Measurements from ENCODE around the gene FAM81B. TPM values are rescaled to one million over a fixed set of nuclear protein-coding genes. Genes with fewer than 3 reads are reported as not detected.

The FAM81B gene
- total RNA-seq, 1 experiment from 2014 or later = not detected

- DNase-seq (ENCODE audit: low spot score) = no peak
- ChIA-PET POLR2A (ENCODE audit: low non-redundant PET) (no interaction called here), CTCF (no interaction called here)
- no TSS peak for BruUV-seq (replicated peaks)
- intact Hi-C loops (cut with micrococcal nuclease; ENCODE audit: unreplicated experiment) = no loop called here
- H3K4me3 ChIP-seq (ENCODE audit: low read depth, low read length, poor library complexity, severe bottlenecking) = no peak overlapping the region
- H3K36me3 ChIP-seq (ENCODE audit: insufficient read depth, low read length, poor library complexity, severe bottlenecking) = no peaks in the 10 kb centered on the region
- no peaks in the 10 kb centered on the region for H3K9me3 ChIP-seq (ENCODE audit: low read depth, low read length, poor library complexity, severe bottlenecking)
- no peaks in the 10 kb centered on the region for H3K27me3 ChIP-seq (replicated peaks; ENCODE audit: insufficient read depth, low read depth, low read length, poor library complexity)
- no peaks in the 10 kb centered on the region for H3K4me1 ChIP-seq (ENCODE audit: insufficient read depth, low read length, poor library complexity, severe bottlenecking)
- no peak overlapping the region for H3K27ac ChIP-seq (ENCODE audit: low read depth, low read length, poor library complexity, severe bottlenecking)
- TF ChIP-seq, protein P1, sequence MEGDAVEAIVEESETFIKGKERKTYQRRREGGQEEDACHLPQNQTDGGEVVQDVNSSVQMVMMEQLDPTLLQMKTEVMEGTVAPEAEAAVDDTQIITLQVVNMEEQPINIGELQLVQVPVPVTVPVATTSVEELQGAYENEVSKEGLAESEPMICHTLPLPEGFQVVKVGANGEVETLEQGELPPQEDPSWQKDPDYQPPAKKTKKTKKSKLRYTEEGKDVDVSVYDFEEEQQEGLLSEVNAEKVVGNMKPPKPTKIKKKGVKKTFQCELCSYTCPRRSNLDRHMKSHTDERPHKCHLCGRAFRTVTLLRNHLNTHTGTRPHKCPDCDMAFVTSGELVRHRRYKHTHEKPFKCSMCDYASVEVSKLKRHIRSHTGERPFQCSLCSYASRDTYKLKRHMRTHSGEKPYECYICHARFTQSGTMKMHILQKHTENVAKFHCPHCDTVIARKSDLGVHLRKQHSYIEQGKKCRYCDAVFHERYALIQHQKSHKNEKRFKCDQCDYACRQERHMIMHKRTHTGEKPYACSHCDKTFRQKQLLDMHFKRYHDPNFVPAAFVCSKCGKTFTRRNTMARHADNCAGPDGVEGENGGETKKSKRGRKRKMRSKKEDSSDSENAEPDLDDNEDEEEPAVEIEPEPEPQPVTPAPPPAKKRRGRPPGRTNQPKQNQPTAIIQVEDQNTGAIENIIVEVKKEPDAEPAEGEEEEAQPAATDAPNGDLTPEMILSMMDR (conservative IDR thresholded peaks at IDR 0.05; ENCODE audit: low read depth, low read length) = no peak
- TF ChIP-seq EZH2 (IDR thresholded peaks at IDR 0.05; ENCODE audit: borderline replicate concordance, low read depth, low read length, poor library complexity, severe bottlenecking) = no peak
These were observed 17.1 kb upstream of the FAM81B start for GRCh38 chr5:95374061-95374460.

DNA sequence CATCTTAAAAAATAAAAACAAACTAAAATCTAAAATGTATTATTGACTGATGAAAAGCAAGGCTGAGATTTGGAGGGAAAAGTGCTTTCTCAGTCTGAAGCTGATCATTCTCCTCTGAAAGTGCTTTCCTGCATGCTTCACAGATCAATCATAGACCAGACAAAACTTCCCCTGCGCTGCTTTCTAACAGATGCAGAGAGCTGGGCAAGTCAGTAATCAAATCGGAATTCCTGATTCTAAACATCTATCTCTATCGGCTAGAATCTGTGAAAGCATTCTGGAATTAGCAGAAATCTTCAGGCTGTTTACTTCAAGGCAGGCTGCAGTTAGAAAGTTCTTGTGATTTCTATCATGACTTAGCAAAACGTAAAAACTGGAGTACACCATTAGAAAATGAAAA is 15.6 kb upstream of the FAM81B start:
- intact Hi-C loops (cut with micrococcal nuclease; ENCODE audit: unreplicated experiment) = no loop called here
- BruUV-seq (replicated peaks) = no TSS peak
- no peak for TF ChIP-seq EZH2 (IDR thresholded peaks at IDR 0.05; ENCODE audit: borderline replicate concordance, low read depth, low read length, poor library complexity, severe bottlenecking)
- TF ChIP-seq, protein P1 (conservative IDR thresholded peaks at IDR 0.05; ENCODE audit: low read depth, low read length) = no peak
- ChIA-PET CTCF (no interaction called here), POLR2A (ENCODE audit: low non-redundant PET) (no interaction called here)
- no peaks in the 10 kb centered on the region for H3K36me3 ChIP-seq (ENCODE audit: insufficient read depth, low read length, poor library complexity, severe bottlenecking)
- H3K4me3 ChIP-seq (ENCODE audit: low read depth, low read length, poor library complexity, severe bottlenecking) = no peak overlapping the region
- no peaks in the 10 kb centered on the region for H3K4me1 ChIP-seq (ENCODE audit: insufficient read depth, low read length, poor library complexity, severe bottlenecking)
- H3K9me3 ChIP-seq (ENCODE audit: low read depth, low read length, poor library complexity, severe bottlenecking) = no peaks in the 10 kb centered on the region
- no peak overlapping the region for H3K27ac ChIP-seq (ENCODE audit: low read depth, low read length, poor library complexity, severe bottlenecking)
- no peak for DNase-seq (ENCODE audit: low spot score)
- H3K27me3 ChIP-seq (replicated peaks; ENCODE audit: insufficient read depth, low read depth, low read length, poor library complexity) = no peaks in the 10 kb centered on the region

- no peak for TF ChIP-seq EZH2 (IDR thresholded peaks at IDR 0.05; ENCODE audit: borderline replicate concordance, low read depth, low read length, poor library complexity, severe bottlenecking)
- TF ChIP-seq, protein P1 (conservative IDR thresholded peaks at IDR 0.05; ENCODE audit: low read depth, low read length) = no peak
- no peak overlapping the region for H3K4me3 ChIP-seq (ENCODE audit: low read depth, low read length, poor library complexity, severe bottlenecking)
- DNase-seq (ENCODE audit: low spot score) = no peak
- H3K27me3 ChIP-seq (replicated peaks; ENCODE audit: insufficient read depth, low read depth, low read length, poor library complexity) = no peaks in the 10 kb centered on the region
- no peak overlapping the region for H3K27ac ChIP-seq (ENCODE audit: low read depth, low read length, poor library complexity, severe bottlenecking)
- POLR2A ChIA-PET (ENCODE audit: low non-redundant PET) = no interaction called here
- CTCF ChIA-PET = no interaction called here
- no TSS peak for BruUV-seq (replicated peaks)
- no peaks in the 10 kb centered on the region for H3K4me1 ChIP-seq (ENCODE audit: insufficient read depth, low read length, poor library complexity, severe bottlenecking)
- H3K36me3 ChIP-seq (ENCODE audit: insufficient read depth, low read length, poor library complexity, severe bottlenecking) = no peaks in the 10 kb centered on the region
- intact Hi-C loops (cut with micrococcal nuclease; ENCODE audit: unreplicated experiment) = no loop called here
- H3K9me3 ChIP-seq (ENCODE audit: low read depth, low read length, poor library complexity, severe bottlenecking) = no peaks in the 10 kb centered on the region
These were observed 12.0 kb upstream of the FAM81B start for GRCh38 chr5:95379133-95379532.

Measured in A673 (cell line).